GM12801 (cell line): ENCODE measurements around the gene VSIR.

Source experiments
- TF ChIP-seq, protein P1 (sequence below): IDR thresholded peaks from one replicate; pipeline ENCODE4 v1.5.1; 2011; ENCODE audit warnings: control low read depth; ENCODE audit not compliant: insufficient read length; ENCODE audit errors: extremely low read depth

The VSIR gene

DNA sequence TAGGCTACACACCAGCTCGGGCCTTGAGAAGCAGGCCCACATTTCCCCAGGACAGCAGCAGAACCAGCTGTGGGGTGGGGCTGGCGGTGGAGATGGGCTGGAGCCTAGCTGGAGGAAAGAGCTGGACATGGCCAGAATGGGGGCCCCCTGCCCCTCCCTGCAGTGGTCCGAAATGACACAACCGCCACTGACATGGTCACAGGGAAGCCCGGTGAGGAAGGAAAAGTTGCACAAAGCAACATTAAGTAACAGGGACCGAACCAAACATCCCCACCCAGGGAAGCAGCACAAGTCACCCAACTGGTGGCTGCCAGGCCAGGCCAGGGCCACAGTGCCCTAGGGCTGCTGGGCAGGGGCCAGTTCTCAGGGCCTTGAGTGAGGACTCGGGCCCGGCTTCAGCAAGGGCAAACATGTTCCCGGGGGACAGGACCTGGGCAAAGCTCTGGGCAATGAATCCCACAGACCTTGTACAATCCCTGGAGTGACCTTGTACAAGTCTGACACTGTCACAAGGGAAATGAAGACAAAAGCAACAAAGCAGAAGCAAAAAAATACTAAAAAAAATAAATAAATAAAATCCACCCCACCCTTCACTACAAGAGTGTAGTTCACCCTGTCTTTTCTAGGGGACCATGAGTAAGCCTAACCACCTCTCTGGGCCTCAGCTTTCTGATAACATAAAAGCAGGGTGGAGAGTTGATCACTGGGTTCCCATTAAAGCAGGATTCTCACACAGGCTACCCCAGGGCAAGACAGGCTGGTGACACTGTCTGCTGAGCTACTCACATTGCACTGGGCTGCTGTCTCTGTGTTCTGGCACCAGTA lies 44.7 kb upstream of the VSIR start:
- TF ChIP-seq, protein P1, sequence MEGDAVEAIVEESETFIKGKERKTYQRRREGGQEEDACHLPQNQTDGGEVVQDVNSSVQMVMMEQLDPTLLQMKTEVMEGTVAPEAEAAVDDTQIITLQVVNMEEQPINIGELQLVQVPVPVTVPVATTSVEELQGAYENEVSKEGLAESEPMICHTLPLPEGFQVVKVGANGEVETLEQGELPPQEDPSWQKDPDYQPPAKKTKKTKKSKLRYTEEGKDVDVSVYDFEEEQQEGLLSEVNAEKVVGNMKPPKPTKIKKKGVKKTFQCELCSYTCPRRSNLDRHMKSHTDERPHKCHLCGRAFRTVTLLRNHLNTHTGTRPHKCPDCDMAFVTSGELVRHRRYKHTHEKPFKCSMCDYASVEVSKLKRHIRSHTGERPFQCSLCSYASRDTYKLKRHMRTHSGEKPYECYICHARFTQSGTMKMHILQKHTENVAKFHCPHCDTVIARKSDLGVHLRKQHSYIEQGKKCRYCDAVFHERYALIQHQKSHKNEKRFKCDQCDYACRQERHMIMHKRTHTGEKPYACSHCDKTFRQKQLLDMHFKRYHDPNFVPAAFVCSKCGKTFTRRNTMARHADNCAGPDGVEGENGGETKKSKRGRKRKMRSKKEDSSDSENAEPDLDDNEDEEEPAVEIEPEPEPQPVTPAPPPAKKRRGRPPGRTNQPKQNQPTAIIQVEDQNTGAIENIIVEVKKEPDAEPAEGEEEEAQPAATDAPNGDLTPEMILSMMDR, result no peak

DNA sequence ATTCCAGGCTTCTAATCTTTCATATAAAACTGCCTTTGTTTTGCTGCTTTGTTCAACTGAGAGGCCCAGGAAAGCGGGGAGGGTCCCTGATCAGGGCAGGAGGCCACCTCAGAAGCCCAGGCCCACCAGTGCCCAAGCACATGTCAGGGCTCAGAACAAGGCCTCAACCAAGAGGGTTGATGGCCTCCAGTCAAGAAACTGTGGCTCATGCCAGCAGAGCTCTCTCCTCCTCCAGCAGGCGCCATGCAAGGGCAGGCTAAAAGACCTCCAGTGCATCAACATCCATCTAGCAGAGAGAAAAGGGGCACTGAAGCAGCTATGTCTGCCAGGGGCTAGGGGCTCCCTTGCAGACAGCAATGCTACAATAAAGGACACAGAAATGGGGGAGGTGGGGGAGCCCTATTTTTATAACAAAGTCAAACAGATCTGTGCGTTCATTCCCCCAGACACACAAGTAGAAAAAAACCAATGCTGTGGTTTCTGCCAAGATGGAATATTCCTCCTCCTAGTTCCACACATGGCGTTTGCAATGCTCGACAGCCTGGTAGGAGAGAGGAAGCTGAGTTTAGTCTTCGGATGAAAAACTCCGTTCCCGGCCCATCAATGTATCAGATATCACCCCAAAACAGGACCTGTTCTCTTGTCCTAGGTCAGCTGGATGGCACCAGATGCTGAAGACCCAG lies 43.8 kb upstream of the VSIR start:
- TF ChIP-seq, protein P1, result no peak

DNA sequence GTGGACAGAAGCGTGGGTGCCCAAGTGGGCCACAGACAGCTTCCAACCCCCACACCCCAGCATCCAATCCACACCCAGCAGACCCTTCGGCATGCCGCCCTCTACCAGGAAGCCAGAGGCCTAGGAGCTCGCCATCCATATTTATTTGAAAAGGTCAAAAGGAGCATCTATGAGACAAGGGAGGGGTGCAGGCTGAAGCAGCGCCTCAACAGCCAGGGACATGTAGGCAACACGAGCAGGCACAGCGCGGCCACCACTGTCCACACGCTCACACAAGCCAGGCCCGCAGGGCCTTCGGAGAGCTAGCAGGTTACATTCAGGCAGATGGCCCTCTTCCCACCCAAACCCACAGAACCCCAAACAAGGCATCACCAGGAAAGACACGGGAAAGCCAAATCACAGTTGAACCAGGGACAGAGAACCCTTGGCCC lies 43.1 kb upstream of the VSIR start:
- TF ChIP-seq, protein P1, result no peak

DNA sequence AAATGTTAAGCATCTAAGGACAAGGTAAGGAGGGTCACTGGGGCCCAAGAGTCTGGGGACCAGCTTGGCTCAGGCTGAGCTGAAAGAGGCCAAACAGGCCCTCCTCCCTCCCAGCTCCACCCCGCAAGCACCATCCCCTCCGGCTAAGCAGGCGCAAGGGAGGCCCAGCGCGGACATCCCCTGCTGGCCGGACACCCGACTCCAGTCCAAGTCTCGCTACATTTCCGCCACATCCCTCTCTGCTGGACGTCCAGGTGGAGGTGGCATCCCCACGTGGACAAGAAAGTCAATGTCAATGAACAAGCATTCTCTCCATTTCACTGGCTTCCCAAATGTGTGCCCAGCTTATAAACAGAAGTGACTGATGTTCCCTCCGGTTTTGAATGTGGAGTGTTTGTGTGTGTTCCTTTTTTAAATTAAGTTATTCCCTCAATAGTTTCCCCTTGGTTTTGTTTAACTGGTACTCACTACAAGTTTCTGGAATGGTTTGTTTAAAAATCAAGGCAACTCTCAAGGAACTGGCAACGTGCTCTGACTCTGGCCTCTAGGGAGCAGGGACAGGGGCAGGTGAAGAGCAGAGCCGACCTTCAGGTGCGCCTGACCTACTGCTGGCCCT lies 42.3 kb upstream of the VSIR start:
- TF ChIP-seq, protein P1, result no peak

DNA sequence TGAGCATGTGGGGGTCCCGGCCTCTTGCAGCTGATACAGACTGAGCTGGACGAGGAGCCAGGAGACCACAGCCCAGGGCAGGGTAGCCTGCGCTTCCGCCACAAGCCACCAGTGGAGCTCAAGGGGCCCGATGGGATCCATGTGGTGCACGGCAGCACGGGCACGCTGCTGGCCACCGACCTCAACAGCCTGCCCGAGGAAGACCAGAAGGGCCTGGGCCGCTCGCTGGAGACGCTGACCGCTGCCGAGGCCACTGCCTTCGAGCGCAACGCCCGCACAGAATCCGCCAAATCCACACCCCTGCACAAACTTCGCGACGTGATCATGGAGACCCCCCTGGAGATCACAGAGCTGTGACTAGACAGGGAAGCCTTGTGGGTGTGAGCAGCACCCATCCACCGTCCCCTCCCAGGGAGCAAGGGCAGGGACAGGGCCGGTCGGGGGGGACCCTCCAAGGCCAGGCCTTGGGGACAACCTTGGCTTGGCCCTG lies 41.6 kb upstream of the VSIR start:
- TF ChIP-seq, protein P1, result no peak

DNA sequence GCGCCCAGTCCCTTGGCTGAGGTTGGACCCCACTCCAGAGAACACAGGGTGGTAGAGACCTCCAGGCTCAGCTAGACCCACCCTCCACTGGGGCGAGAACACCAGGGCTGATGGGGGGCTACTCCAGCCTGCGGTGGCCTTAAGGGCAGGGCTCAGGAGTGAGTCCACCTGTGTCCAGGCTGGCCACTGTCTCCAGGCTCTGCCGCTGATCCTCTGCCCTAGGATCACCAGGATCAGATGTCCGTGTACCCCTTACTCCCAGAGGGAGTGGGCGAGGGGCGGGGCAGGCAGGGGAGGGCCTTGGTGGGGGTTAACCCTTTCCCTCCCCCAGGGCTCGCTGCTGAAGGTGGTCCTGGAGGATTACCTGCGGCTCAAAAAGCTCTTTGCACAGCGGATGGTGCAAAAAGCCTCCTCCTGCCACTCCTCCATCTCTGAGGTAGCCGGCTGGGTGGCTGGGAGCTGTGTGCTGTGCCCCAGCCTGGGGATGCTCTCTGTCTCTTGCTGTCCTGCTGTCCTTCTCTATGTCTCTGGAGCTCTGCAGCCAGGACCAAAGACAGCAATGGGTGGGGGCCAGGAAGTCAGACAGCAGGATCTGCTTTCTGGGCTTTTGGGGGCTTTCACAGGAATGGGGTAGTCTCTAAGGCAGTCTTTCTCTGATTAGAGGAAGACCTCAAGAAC lies 39.7 kb upstream of the VSIR start:
- TF ChIP-seq, protein P1, result no peak
